ENCODE measurements around the gene DDX27.

DNA sequence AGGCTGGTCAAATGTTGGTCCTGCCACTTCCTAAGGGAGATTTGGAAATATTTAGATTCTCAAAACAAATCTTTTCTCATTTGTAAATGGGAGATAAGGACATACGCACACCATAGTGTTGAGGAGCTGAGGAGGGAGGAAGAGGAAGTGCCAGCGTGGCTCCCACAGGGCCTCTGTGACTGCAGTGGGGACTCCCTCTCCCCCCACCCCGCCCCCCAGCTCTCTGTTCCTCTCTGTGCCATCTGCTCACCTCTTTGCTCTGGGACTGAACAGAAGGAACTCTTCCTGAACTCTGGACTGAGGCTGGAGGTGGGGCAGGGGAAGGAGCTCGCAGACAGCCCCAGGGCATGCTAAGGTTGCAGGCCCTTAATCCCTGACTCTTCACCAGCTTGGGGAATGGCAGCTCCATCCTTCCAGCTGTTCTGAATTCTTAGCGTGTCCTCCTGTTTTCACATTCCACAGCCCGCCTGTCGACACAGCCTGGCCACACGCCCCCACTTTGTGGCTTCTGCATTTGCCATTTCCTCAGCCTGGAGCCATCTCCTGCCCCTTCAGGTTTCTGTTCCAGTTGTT lies 11.4 kb downstream of the DDX27 start:
- TF ChIP-seq, protein P1, sequence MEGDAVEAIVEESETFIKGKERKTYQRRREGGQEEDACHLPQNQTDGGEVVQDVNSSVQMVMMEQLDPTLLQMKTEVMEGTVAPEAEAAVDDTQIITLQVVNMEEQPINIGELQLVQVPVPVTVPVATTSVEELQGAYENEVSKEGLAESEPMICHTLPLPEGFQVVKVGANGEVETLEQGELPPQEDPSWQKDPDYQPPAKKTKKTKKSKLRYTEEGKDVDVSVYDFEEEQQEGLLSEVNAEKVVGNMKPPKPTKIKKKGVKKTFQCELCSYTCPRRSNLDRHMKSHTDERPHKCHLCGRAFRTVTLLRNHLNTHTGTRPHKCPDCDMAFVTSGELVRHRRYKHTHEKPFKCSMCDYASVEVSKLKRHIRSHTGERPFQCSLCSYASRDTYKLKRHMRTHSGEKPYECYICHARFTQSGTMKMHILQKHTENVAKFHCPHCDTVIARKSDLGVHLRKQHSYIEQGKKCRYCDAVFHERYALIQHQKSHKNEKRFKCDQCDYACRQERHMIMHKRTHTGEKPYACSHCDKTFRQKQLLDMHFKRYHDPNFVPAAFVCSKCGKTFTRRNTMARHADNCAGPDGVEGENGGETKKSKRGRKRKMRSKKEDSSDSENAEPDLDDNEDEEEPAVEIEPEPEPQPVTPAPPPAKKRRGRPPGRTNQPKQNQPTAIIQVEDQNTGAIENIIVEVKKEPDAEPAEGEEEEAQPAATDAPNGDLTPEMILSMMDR (IDR thresholded peaks at IDR 0.05; ENCODE audit: low read depth, low read length, poor library complexity, severe bottlenecking) = no peak
- no peak for TF ChIP-seq EZH2phosphoT487 (IDR thresholded peaks at IDR 0.05; ENCODE audit: borderline replicate concordance, low read length)

All from DOHH2 (cell line).